Glutamatergic neuron (in vitro differentiated cells): ENCODE results near the gene SUGP2. TPM values are rescaled to one million over a fixed set of nuclear protein-coding genes. Genes with fewer than 3 reads are reported as not detected.
A peak's percentile ranks its signal among the peaks of the same experiment; 100 is the strongest.

ENCODE experiments used
- DNase-seq: peaks from one replicate; pipeline ENCODE4 v3.0.0; 2022
- H3K27ac Mint-ChIP-seq: one replicate; pipeline ENCODE4 v1.8.0; 2020; ENCODE audit warnings: mild to moderate bottlenecking, mixed read lengths, inconsistent platforms; ENCODE audit not compliant: unreplicated experiment
- H3K27me3 Mint-ChIP-seq: one replicate; pipeline ENCODE4 v1.8.0; 2020; ENCODE audit warnings: mild to moderate bottlenecking, moderate library complexity, mixed read lengths, inconsistent platforms; ENCODE audit not compliant: unreplicated experiment
- H3K36me3 Mint-ChIP-seq: one replicate; pipeline ENCODE4 v1.8.0; 2020; ENCODE audit warnings: mild to moderate bottlenecking, mixed read lengths, inconsistent platforms; ENCODE audit not compliant: unreplicated experiment
- H3K4me1 Mint-ChIP-seq: one replicate; pipeline ENCODE4 v1.8.0; 2020; ENCODE audit warnings: mild to moderate bottlenecking, low read depth, mixed read lengths, inconsistent platforms; ENCODE audit not compliant: unreplicated experiment
- H3K4me3 Mint-ChIP-seq: one replicate; pipeline ENCODE4 v1.8.0; 2020; ENCODE audit warnings: mild to moderate bottlenecking, mixed read lengths, inconsistent platforms; ENCODE audit not compliant: unreplicated experiment
- H3K9me3 Mint-ChIP-seq: one replicate; pipeline ENCODE4 v1.8.0; 2020; ENCODE audit warnings: mild to moderate bottlenecking, moderate library complexity, mixed read lengths, inconsistent platforms; ENCODE audit not compliant: unreplicated experiment
- total RNA-seq: library from RNA; stranded (reverse); fragmentation: NEBNext Ultra II Directional; extraction: Animal tissue kit (Norgen Biotek cat#: 25700); gene quantifications from one replicate; pipeline ENCODE4 v1.2.1, GENCODE V29; 2021; ENCODE audit not compliant: unreplicated experiment
- TF ChIP-seq, protein P1 (sequence below): fragments of 200-600 bp; sonication (generic); IDR thresholded peaks from one replicate; pipeline ENCODE4 v1.5.0; 2021; ENCODE audit not compliant: partially characterized antibody, unreplicated experiment

Gene SUGP2
- total RNA-seq, 1 donor from 2014 or later: 201 TPM

DNA sequence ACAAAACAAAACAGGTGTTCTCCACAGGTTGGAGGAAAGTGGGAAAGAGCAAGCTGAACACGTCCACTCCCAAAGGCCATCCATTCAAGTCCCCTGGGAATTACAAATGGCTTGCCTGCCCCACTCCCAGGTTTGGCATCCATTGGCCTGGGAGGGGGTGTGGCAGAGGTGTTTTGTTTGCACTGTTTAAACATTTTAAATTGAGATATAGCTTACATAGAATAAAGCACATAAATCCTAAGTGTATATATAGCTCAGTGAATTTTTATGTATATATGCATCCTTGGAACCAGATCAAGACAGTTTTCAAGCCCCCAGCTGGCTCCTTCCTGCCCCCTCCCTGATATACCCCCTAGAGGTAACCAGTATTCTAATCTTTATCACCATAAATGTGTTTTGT lies 43.2 kb upstream of the SUGP2 start:
- no peaks in the 10 kb centered on the region for H3K36me3 Mint-ChIP-seq
- no peak for DNase-seq
- no peak overlapping the region for H3K27ac Mint-ChIP-seq
- TF ChIP-seq, protein P1, sequence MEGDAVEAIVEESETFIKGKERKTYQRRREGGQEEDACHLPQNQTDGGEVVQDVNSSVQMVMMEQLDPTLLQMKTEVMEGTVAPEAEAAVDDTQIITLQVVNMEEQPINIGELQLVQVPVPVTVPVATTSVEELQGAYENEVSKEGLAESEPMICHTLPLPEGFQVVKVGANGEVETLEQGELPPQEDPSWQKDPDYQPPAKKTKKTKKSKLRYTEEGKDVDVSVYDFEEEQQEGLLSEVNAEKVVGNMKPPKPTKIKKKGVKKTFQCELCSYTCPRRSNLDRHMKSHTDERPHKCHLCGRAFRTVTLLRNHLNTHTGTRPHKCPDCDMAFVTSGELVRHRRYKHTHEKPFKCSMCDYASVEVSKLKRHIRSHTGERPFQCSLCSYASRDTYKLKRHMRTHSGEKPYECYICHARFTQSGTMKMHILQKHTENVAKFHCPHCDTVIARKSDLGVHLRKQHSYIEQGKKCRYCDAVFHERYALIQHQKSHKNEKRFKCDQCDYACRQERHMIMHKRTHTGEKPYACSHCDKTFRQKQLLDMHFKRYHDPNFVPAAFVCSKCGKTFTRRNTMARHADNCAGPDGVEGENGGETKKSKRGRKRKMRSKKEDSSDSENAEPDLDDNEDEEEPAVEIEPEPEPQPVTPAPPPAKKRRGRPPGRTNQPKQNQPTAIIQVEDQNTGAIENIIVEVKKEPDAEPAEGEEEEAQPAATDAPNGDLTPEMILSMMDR: no peak
- H3K4me1 Mint-ChIP-seq: peaks cover 10% of the 10 kb centered on the region
- H3K4me3 Mint-ChIP-seq: no peak overlapping the region
- H3K27me3 Mint-ChIP-seq: peaks cover 4% of the 10 kb centered on the region
- peaks cover 2% of the 10 kb centered on the region for H3K9me3 Mint-ChIP-seq

DNA sequence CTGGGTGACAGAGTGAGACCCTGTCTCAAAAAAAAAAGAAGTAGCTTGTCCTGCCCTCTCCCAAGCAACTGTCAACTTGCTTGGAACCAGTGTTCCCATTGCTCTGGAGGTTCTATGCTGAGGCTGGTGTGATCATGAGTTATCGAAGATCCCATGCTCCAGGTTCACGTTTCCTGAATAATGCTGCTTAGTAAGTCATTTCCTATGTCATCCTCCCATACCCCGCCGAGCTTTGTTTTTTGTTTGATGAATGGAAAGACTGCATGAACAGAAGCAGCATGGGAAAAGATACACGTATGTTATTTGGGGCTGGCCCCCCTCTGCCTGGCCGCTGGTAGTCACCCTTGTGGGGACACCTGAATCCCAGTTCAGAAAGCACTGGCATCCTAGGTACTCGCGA lies 41.8 kb upstream of the SUGP2 start:
- H3K27me3 Mint-ChIP-seq: peaks cover 4% of the 10 kb centered on the region
- DNase-seq: no peak
- TF ChIP-seq, protein P1: no peak
- no peak overlapping the region for H3K27ac Mint-ChIP-seq
- H3K9me3 Mint-ChIP-seq: peaks cover 2% of the 10 kb centered on the region
- H3K4me1 Mint-ChIP-seq: peaks cover 10% of the 10 kb centered on the region
- no peak overlapping the region for H3K4me3 Mint-ChIP-seq
- no peaks in the 10 kb centered on the region for H3K36me3 Mint-ChIP-seq

DNA sequence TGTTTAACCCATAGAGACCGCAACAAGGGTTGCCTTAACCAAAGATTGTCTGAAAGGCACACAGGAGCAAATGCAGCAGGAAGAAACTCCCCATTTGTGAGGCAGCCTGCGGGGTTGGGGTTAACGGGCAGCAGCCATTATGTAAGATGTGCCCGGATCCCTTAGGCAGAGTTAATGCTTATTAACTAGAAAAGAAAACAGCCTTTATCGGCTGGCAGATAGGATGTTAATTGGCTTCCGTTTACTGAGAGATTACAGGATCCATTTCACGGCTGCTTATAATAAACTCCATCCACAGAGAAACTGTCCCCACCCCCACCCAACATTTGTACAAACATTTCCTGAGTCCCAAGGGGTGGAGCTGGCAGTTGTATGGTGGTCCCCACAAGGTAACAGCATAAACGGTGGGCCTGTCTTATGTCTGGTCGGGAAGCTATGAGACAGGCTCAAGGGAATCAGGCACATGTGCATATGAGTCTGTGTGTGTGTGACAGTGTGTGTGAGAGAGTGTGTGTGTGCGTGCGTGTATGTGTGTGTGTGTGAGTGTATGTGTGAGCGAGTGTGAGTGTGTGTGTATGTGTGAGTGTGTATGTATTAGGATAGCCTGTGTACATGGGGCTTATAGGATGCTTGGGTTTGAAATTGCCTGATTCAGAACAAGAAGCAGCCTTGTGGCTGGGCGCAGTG lies 41.0 kb upstream of the SUGP2 start:
- Mint-ChIP-seq H3K36me3 (no peaks in the 10 kb centered on the region), H3K4me1 (peaks cover 10% of the 10 kb centered on the region), H3K27me3 (peaks cover 4% of the 10 kb centered on the region), H3K4me3 (peak overlapping the region; percentile 38), H3K9me3 (peaks cover 2% of the 10 kb centered on the region), H3K27ac (no peak overlapping the region)
- no peak for DNase-seq
- TF ChIP-seq, protein P1: no peak

DNA sequence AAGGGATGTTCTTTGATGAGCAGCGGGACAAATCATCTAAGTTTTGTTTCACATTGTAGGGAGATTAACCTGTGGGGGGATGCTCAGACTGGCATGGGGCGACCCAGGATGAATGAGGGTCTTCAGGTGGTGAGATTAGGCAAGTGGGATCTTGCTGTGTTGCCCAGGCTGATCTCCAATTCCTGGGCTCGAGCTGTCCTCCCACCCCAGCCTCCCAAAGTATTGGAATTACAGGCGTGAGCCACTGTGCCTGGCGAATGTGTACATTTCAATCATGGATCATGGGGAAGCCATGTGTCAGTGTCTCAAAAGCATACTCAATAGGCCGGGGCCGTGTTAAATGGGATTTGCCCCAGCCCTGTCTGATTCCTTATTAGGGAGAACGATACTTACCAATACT lies 38.6 kb upstream of the SUGP2 start:
- Mint-ChIP-seq H3K4me3 (no peak overlapping the region), H3K9me3 (peaks cover 2% of the 10 kb centered on the region), H3K4me1 (peaks cover 13% of the 10 kb centered on the region), H3K36me3 (no peaks in the 10 kb centered on the region), H3K27ac (no peak overlapping the region), H3K27me3 (peaks cover 2% of the 10 kb centered on the region)
- DNase-seq: no peak
- TF ChIP-seq, protein P1: no peak
